ES-I3 (cell line): ENCODE data around the gene CDH4.

Source experiments
- H3K36me3 ChIP-seq: 2 replicates; pipeline ENCODE4 v1.6.1; 2013; ENCODE audit warnings: mild to moderate bottlenecking, low read length, control low read depth, moderate library complexity; ENCODE audit not compliant: insufficient read depth
- H3K4me1 ChIP-seq: 2 replicates; pipeline ENCODE4 v1.6.1; 2013; ENCODE audit warnings: mild to moderate bottlenecking, control low read depth, low read length; ENCODE audit not compliant: insufficient read depth
- H3K9ac ChIP-seq: 2 replicates; pipeline ENCODE4 v1.6.1; 2013; ENCODE audit warnings: low read depth, mild to moderate bottlenecking, low read length, moderate library complexity
- H3K9me3 ChIP-seq: 2 replicates; pipeline ENCODE4 v1.6.1; 2013; ENCODE audit warnings: mild to moderate bottlenecking, low read length, moderate library complexity; ENCODE audit not compliant: control insufficient read depth, insufficient read depth

CDH4 gene

GRCh38 chr20:61895016-61895415 is 643.0 kb downstream of the CDH4 start:
- Histone ChIP-seq H3K9me3 (no peaks in the 10 kb centered on the region), H3K9ac (no peak overlapping the region), H3K4me1 (no peaks in the 10 kb centered on the region), H3K36me3 (no peaks in the 10 kb centered on the region)

- H3K4me1 ChIP-seq, result no peaks in the 10 kb centered on the region
- no peaks in the 10 kb centered on the region for H3K36me3 ChIP-seq
- no peak overlapping the region for H3K9ac ChIP-seq
- no peaks in the 10 kb centered on the region for H3K9me3 ChIP-seq
Observed at GRCh38 chr20:61895686-61896057, 643.6 kb downstream of the CDH4 start.

DNA sequence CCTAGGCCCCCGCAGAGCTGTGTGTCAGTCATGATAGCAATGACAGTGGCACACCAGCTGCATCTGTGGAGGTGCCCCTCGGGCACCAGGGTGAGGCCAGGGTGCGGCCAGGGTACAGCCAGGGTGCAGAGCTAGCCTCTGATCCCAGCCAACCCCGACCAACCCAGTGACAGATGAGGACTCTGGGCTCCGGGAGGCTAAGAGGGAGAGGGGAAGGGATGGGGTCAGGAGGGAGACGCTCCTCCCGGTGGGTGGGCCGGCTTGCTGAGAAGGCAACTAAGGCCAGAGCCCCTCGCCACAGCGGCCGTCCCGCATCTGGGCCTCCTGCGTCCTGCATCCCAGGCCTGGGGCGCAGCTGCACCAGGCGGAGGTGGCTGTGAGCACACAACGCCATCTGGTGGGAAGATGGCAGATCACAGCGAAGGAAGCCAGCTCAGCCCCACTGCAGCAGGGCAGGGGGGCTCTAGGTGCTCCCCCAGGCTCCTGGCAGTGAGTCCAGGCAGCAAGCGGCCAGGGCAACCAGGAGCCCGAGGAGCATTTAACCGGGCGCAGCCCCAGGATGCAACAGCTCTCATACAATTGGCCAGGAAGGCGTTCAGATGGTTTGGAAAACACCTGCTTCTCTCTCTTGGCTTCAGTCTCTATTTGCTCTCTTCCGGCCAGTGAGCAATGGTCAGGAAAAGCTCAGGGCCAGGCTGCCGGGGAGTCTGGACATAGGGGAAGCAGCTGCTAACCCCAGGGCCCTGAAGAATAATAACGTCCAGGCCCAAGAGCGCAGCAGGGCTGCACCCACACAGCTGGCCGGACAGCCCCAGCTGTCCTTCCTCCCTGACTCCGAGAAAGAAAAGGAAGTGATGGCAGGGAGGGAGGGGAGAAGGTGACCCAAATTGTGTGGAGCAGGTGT is 644.2 kb downstream of the CDH4 start:
- no peaks in the 10 kb centered on the region for H3K9me3 ChIP-seq
- no peak overlapping the region for H3K9ac ChIP-seq
- no peaks in the 10 kb centered on the region for H3K4me1 ChIP-seq
- no peaks in the 10 kb centered on the region for H3K36me3 ChIP-seq

DNA sequence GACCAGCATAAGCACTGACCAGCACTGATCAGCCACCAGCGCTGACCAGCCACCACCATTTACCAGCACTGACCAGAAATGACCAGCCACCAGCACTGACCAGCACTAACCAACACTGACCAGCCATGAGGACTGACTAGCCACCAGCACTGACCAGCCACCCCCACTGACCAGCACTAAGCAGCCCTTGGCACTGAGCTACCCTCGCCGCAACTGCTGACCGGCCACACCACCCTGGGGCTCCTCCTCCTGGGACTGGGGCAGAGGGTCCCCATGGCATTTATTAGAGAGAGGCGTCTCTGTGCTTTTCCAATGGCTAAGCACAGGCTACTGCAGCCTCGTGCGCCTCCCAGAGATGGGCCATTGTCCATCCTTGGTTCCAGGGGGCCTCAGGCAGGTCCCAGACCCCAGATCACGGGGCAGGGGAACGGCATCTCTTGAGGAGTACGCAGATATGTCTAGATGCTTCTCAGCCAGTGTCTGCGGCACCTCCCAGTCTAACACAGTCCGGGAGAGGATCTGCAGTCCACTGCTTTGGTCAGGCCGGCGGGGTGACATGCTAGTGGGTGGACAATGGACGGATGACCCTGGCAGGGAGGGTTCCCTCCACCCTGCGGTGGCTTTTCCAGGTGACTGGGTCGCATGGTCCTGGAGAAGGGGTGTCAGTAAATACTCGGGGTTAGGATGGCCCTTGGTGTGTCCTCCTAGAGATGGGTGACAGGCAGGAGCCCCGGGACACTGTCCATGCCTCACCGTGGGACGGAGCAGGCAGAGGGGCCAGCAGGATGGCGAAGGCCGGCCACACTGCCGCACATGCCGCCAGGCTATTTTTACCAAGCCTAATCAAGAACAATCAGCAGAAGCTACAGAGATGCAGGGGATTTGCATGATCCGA is 645.6 kb downstream of the CDH4 start:
- no peaks in the 10 kb centered on the region for H3K9me3 ChIP-seq
- no peaks in the 10 kb centered on the region for H3K4me1 ChIP-seq
- H3K9ac ChIP-seq, result no peak overlapping the region
- H3K36me3 ChIP-seq, result no peaks in the 10 kb centered on the region

DNA sequence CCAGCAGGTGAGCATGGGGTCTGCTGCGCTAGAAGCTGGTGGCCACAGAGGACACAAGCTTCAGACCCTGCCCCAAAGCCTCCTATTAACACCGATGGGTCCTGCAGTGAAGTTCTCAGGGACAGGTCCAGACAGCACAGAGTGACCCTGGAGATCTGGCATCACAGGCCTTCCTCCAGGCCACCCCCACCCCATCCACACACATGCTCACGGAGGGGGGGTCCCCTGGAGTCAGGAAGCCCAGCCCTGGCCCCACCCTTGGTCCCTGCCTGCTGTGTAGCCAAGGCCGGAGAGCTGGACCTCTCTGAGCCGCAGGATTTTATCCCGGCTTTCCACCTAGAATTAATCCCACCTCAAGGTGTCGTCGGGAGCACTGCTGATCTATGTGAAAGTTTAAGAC is 646.3 kb downstream of the CDH4 start:
- no peaks in the 10 kb centered on the region for H3K4me1 ChIP-seq
- no peaks in the 10 kb centered on the region for H3K9me3 ChIP-seq
- H3K9ac ChIP-seq, result no peak overlapping the region
- H3K36me3 ChIP-seq, result no peaks in the 10 kb centered on the region

DNA sequence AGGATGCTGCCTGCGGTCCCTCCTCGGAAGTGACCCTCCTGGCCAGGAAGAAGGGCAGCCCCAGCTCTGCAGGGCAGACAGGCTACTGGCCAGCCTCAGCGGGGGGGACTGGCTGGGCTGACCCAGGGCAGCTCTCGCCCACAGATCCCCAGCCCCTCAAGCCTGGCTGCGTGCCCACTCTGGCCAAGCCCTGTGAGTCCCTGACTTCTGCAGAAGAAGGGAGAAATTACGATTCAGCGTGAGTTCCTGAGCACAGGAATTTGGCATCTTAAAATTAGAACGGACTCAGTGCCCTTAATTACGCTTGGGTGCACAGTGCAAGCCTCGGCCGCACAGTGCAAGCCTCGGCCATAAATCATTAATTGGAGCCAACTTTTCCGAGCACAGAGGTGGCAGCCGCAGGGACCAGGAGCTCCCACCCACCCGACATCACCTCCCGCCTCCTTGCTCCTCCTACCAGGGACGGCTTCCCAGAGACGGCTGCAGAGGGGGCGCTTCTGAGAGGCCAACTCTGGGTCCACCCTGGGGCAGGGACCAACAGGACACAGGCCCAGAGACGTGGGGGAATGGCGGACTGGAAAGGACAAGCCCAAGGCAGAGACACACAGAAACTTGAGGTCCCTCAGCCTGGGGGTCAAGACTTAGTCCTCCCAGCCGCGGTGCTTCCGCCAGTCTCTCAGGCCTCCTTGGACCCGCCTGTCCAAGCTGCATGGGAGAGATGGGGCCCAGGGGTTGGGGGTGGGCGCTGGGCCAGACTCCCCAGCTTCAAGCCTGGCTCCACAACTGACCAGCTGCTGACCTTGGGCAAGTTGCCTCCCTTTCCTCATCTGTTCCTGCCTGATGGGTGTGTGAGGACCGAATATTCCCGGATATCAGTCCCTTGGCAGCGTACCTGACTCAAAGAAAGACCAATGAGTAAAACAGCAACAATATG is 648.2 kb downstream of the CDH4 start:
- no peaks in the 10 kb centered on the region for H3K9me3 ChIP-seq
- H3K36me3 ChIP-seq, result no peaks in the 10 kb centered on the region
- no peaks in the 10 kb centered on the region for H3K4me1 ChIP-seq
- no peak overlapping the region for H3K9ac ChIP-seq

- no peaks in the 10 kb centered on the region for H3K9me3 ChIP-seq
- H3K9ac ChIP-seq, result no peak overlapping the region
- no peaks in the 10 kb centered on the region for H3K36me3 ChIP-seq
- no peaks in the 10 kb centered on the region for H3K4me1 ChIP-seq
Observed at GRCh38 chr20:61900945-61901293, 648.9 kb downstream of the CDH4 start.

GRCh38 chr20:61901392-61902220 is 649.5 kb downstream of the CDH4 start:
- Histone ChIP-seq H3K4me1 (no peaks in the 10 kb centered on the region), H3K9ac (no peak overlapping the region), H3K9me3 (no peaks in the 10 kb centered on the region), H3K36me3 (no peaks in the 10 kb centered on the region)

DNA sequence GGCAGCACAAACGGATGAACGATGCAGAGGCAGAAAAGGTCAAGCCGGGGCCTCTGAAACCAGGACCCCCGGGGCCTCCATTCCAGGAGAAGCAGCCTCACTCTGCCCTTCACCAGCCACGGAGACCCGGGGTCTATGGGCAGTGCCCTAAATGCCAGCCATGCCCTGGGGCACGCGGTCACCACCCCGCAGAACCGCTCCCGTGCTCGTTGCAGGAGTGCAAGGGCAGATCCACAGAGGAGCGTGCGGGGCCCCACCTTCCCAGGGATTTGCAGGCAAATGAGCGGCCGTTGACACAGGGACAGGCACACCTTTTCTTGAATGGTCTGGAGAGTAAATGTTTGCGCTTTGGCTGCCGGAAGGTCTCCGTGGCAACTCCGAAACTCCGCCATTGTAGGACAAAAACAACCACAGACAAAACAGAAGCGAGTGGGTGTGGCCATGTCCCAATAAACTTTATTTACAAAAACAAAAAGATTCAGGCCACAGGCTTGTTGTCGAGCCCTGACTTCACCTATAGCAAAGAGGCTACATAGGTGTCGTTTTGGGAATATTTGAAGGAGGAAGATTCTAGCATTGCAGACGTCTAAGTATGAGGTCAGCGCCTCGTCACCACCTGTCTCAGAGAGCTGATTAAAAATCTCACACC is 650.3 kb downstream of the CDH4 start:
- Histone ChIP-seq H3K4me1 (no peaks in the 10 kb centered on the region), H3K36me3 (no peaks in the 10 kb centered on the region), H3K9me3 (no peaks in the 10 kb centered on the region)

DNA sequence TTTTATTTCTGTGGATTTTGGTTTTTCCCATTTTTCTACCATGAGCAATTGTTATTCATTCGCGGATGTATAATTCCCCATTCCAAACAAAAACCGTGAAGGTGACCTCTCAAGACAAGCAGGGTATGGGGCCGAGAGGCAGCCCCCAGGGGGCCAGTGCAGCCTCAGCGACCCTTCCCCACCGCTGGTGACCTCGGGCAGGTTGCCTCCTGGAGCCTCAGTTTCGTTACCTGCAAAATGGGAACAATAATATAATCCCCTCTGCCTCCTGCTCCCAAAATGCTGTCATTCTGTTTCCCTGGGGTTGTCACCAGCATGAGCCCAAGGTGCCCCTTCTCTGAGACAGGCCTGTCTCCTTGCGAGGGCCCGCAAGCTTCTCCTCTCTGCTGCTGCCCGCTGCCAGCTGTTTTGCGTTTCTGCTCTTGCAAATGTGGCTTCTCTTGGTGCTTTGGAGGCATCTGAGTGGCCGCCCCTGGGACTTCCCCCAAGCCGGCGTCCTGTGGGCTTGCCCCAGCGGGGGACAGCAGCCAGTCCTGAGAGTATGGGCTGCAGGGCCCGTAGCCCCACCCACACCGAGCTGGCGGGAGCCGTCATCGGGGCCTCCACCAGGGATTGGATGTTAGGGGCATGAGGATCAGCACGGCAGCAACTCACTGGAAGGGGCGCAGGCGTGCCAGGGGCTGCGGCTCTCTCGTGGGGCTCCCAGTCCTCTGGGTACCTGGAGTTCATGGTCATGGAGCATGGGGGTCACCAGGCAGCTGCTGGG is 651.7 kb downstream of the CDH4 start:
- Histone ChIP-seq H3K4me1 (no peaks in the 10 kb centered on the region), H3K9ac (no peak overlapping the region), H3K36me3 (no peaks in the 10 kb centered on the region), H3K9me3 (no peaks in the 10 kb centered on the region)

More for the DNA sequence above, 650.3 kb downstream of the CDH4 start:
- H3K9ac ChIP-seq, result no peak overlapping the region

GRCh38 chr20:61904456-61904855 is 652.4 kb downstream of the CDH4 start:
- Histone ChIP-seq H3K4me1 (no peaks in the 10 kb centered on the region), H3K9ac (no peak overlapping the region), H3K9me3 (no peaks in the 10 kb centered on the region), H3K36me3 (no peaks in the 10 kb centered on the region)

DNA sequence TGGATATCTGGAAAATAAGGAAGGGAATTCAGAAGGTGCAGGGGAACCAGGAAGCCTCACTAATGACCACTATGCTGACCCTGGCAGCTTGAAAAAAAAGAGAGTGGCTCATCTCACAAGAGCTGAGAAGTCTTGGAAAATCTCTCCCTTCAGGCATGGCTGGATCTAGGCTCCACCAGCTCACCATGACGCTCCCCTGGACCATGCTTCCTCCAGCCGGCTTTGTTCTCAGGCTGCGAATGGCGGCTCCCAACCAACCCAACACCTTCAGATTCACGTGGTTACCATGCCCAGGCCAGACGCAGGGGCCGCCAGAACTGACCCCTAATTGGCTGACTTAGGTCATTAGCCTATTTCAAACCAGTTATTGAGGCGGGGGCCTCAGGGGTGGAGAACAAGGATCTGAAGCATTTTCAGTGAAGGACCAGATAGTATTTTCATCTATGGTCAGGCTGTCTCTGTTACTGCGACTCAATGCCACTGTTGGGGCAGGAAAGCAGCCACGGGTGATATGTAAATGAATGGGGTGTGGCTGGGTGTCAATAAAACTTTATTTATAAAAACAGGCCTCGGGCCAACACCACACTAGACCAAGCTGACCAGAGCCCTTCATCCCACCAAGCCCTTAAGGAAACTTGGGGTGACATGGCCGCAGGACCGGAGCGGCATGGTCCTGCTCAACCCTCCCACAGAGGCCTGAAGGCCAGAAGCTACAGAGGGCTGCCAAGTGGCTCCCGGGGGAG is 653.9 kb downstream of the CDH4 start:
- Histone ChIP-seq H3K36me3 (no peaks in the 10 kb centered on the region), H3K9ac (no peak overlapping the region), H3K4me1 (no peaks in the 10 kb centered on the region), H3K9me3 (peaks cover 3% of the 10 kb centered on the region; the same call in 1 of the 2 replicates)
